ENCODE results near the gene GMCL1. TPM values are rescaled to one million over a fixed set of nuclear protein-coding genes. Genes with fewer than 3 reads are reported as not detected.
A peak's percentile ranks its signal among the peaks of the same experiment; 100 is the strongest.
"Not testable (repeated sequence)": the region's sequence is repeated elsewhere in the genome, so short reads cannot be mapped to it uniquely, and the experiment has no call there.

The GMCL1 gene
- total and polyA plus RNA-seq, 8 donors: 15.3 to 27.0 (median 25.1) TPM

DNA sequence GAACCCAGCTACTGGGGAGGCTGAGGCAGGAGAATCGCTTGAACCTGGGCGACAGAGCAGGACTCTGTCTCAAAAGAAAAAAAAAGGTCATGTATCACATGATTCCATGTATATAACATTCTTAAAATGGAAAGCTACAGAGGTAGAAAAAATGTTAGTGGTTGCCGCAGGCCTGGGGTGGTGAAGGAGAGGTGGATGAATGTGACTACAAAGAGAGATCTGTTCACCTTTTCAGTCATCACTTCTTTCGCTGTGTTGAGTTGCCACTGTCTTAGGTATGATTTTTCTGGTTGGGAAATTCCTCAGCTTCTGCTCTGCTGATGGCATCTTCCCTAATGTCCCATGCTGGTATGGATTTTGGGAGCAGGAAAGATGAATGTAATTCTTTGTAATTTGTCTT lies 59.0 kb downstream of the GMCL1 start:
- Histone ChIP-seq H3K9me3 (no peaks in the 10 kb centered on the region), H3K27me3 (no peaks in the 10 kb centered on the region), H3K36me3 (no peaks in the 10 kb centered on the region), H3K27ac (no peak overlapping the region), H3K4me1 (no peaks in the 10 kb centered on the region), H3K4me3 (no peak overlapping the region)
- TF ChIP-seq, protein P1, sequence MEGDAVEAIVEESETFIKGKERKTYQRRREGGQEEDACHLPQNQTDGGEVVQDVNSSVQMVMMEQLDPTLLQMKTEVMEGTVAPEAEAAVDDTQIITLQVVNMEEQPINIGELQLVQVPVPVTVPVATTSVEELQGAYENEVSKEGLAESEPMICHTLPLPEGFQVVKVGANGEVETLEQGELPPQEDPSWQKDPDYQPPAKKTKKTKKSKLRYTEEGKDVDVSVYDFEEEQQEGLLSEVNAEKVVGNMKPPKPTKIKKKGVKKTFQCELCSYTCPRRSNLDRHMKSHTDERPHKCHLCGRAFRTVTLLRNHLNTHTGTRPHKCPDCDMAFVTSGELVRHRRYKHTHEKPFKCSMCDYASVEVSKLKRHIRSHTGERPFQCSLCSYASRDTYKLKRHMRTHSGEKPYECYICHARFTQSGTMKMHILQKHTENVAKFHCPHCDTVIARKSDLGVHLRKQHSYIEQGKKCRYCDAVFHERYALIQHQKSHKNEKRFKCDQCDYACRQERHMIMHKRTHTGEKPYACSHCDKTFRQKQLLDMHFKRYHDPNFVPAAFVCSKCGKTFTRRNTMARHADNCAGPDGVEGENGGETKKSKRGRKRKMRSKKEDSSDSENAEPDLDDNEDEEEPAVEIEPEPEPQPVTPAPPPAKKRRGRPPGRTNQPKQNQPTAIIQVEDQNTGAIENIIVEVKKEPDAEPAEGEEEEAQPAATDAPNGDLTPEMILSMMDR (IDR thresholded peaks at IDR 0.05): no peak
- intact Hi-C loops (cut with DNase I): no loop called here
- ATAC-seq (no peak), DNase-seq (no peak)

DNA sequence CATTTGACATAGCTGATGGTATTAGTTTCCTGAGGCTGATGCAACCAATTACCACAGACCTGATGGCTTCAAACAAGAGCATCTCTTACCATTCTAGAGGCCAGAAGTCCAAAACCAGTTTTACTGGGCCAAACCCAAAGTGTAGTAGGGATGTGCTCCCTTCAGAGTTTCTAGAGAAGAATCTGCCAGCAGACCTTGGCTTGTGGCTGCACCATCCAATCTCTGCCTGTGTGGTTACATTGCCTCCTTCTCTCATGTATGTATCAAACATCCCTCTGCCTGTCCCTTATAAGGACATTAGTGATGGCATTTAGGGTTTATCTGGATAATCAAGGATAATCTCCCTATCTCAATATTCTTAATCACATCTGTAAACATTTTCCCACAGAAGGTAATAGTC lies 59.8 kb downstream of the GMCL1 start:
- no peaks in the 10 kb centered on the region for H3K27me3 ChIP-seq
- H3K36me3 ChIP-seq: no peaks in the 10 kb centered on the region
- TF ChIP-seq, protein P1 (IDR thresholded peaks at IDR 0.05): no peak
- no peaks in the 10 kb centered on the region for H3K9me3 ChIP-seq
- H3K27ac ChIP-seq: no peak overlapping the region
- no peak for DNase-seq
- no peak for ATAC-seq
- intact Hi-C loops (cut with DNase I): no loop called here
- no peaks in the 10 kb centered on the region for H3K4me1 ChIP-seq
- H3K4me3 ChIP-seq: no peak overlapping the region

DNA sequence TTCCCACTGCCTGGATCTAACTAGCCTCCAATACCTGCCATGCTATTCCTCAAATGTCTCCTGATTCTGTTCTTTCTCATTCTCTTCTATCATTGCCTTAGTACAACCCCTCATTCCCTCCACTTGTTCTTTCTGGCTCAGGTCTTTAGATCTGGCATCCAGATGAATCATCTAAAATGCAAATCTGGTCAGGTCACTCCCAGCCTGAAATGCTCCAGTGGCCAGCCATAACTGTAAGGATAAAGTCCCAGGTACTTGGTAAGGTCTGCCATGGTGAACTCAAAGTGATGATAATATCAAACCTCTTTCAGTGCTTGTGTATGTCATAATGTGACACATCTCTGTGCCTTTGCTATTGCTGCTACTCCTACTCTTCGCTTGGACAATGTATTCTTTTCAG lies 61.4 kb downstream of the GMCL1 start:
- Histone ChIP-seq H3K4me1 (peaks cover 6 to 15% of the 10 kb centered on the region in 2 donors), H3K27ac (no peak overlapping the region), H3K36me3 (peaks cover 0 to 8% of the 10 kb centered on the region in 2 donors), H3K9me3 (no peaks in the 10 kb centered on the region), H3K27me3 (no peaks in the 10 kb centered on the region), H3K4me3 (no peak overlapping the region)
- ATAC-seq (no peak), DNase-seq (no peak)
- TF ChIP-seq, protein P1 (IDR thresholded peaks at IDR 0.05): no peak
- intact Hi-C loops (cut with DNase I): no loop called here

DNA sequence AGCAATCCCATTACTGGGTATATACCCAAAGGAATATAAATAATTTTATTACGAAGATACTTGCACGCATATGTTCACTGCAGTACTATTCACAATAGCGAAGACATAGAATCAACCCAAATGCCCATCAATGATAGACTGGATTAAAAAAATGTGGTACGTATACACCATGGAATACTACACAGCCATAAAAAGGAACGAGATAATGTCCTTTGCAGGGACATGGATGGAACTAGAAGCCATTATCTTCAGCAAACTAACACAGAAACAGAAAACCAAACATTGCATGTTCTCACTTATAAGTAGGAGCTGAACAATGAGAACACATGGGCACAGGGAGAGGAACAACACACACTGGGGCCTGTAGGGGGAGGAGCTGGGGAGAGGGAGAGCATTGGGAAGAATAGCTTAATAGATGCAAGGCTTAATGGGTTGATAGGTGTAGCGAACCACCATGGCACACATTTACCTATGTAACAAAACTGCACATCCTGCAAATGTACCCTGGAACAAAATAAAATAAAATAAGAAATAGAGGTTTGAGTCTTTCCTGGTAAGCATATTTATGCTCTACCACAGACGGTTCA lies 63.5 kb downstream of the GMCL1 start:
- intact Hi-C loops (cut with DNase I); H3K4me3 ChIP-seq; H3K27me3 ChIP-seq; H3K27ac ChIP-seq; ATAC-seq; H3K9me3 ChIP-seq; DNase-seq: not testable (repeated sequence)
- Histone ChIP-seq H3K36me3 (peaks cover 0 to 29% of the 10 kb centered on the region in 2 donors), H3K4me1 (peaks cover 6 to 23% of the 10 kb centered on the region in 2 donors)

DNA sequence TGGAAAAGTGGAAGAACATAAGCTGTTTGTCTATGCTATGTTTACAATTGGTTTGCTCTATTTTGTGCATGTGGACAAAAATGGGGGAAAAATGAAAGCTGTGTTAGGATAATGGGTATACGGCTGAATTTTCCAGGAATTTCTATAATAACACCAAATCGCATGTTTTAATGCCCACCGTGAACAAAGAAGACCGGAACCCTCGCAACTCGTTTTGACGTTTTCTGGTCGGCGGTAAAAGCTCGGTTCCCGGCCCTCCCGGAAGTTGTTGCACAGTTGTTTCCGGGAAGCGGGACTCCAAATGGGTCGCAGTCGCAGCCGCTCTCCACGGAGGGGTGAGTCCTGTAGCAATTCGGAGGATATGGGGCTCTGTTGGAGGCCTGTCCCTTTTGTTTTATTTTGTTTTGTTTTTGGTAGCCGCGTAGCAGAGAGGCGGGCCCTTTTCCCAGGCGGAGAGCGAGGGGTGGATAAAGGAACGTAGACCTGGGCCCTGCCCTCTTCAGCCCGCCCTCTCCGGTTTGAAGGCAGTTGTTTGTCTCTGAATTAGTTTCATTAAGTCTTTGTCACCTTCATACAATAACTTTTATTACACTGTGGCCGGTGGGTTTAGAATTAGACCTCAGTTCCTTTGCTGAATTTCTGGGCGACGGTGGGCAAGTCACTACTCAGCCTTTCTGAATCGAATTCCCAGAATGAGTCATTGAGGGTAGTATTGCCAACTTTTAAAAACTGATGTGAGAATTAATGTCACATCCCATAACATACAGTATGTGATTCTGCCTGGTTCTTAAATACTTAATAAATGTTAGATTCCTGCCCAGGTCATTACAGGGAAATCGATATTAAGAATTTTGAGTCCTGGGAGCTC lies 64.5 kb downstream of the GMCL1 start, which contains the start of gene SNRNP27:
Gene SNRNP27, plus strand, starts transcription at position 273 of the 868 bp plus-strand sequence. Its CDS starts 29 bp downstream, at position 302.
- ATAC-seq (peak; percentile 93), DNase-seq (peak; percentile 78 to 90 (median 85))
- H3K4me3 ChIP-seq: peak within 1 kb of the TSS; percentile 64 to 79
- H3K4me1 ChIP-seq: peaks cover 6 to 23% of the 10 kb centered on the region in 2 donors
- H3K9me3 ChIP-seq: no peaks in the 10 kb centered on the region
- TF ChIP-seq, protein P1 (IDR thresholded peaks at IDR 0.05): no peak
- H3K36me3 ChIP-seq: peaks cover 0 to 37% of the 10 kb centered on the region in 2 donors
- H3K27ac ChIP-seq: peak within 1 kb of the TSS; percentile 80 to 81
- intact Hi-C loops (cut with DNase I): no loop called here
- no peaks in the 10 kb centered on the region for H3K27me3 ChIP-seq

DNA sequence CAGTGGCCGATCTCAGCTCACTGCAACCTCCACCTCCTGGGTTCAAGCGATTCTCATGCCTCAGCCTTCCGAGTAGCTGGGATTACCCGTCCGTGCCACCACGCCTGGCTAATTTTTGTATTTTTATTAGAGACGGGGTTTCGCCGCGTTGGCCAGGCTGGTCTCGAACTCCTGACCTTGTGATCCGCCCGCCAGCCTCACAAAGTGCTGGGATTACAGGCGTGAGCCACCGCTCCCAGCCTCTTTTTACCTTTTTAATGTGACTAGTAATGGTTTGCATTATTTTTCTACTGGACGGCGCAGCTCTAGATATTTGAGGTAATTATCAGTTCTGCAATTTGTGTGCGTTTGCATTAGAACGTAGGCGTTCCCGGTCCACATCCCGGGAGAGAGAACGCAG lies 65.3 kb downstream of the GMCL1 start:
- Histone ChIP-seq H3K4me1 (peaks cover 6 to 29% of the 10 kb centered on the region in 2 donors), H3K36me3 (peaks cover 0 to 45% of the 10 kb centered on the region in 2 donors), H3K4me3 (peak overlapping the region; percentile 64 to 79)
- intact Hi-C loops (cut with DNase I); ATAC-seq; DNase-seq; H3K27ac ChIP-seq; H3K9me3 ChIP-seq; H3K27me3 ChIP-seq: not testable (repeated sequence)

Data from left lung (tissue), 10 donors.